ENCODE results near the gene PRRC2C. TPM values are rescaled to one million over a fixed set of nuclear protein-coding genes. Genes with fewer than 3 reads are reported as not detected.

PRRC2C gene
- total and polyA plus RNA-seq, 12 donors = 15.1 to 77.2 (median 58.1) TPM

DNA sequence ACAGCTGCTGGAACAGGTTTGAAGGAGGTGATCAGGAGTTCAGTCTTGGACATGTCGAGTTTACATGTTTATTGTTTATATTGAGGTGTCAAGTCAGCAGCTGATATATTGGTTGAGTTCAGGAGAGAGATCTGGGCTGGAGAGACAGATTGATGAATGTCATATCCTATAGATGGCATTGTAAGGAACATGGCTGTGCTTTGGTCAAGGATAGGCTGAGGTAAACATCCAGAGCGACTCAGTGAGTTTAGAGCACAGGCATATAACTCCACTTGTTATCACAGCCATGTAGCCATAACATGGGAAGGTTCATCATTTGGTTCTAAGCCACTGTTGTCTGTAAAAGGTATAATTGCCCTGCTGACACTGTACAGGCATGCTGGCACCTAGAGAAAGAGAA lies 131.3 kb downstream of the PRRC2C start:
- H3K27ac ChIP-seq = no peak overlapping the region
- TF ChIP-seq, protein P1, sequence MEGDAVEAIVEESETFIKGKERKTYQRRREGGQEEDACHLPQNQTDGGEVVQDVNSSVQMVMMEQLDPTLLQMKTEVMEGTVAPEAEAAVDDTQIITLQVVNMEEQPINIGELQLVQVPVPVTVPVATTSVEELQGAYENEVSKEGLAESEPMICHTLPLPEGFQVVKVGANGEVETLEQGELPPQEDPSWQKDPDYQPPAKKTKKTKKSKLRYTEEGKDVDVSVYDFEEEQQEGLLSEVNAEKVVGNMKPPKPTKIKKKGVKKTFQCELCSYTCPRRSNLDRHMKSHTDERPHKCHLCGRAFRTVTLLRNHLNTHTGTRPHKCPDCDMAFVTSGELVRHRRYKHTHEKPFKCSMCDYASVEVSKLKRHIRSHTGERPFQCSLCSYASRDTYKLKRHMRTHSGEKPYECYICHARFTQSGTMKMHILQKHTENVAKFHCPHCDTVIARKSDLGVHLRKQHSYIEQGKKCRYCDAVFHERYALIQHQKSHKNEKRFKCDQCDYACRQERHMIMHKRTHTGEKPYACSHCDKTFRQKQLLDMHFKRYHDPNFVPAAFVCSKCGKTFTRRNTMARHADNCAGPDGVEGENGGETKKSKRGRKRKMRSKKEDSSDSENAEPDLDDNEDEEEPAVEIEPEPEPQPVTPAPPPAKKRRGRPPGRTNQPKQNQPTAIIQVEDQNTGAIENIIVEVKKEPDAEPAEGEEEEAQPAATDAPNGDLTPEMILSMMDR (IDR thresholded peaks at IDR 0.05) = no peak
- H3K4me3 ChIP-seq = no peak overlapping the region
- no peaks in the 10 kb centered on the region for H3K4me1 ChIP-seq
- 82 to 88% methylated on average over 2 of the region's 2 CpGs for WGBS, 2 donors
- DNase-seq (no peak), ATAC-seq (no peak)
- H3K36me3 ChIP-seq = no peaks in the 10 kb centered on the region
- H3K27me3 ChIP-seq = no peaks in the 10 kb centered on the region
- H3K9me3 ChIP-seq = no peaks in the 10 kb centered on the region
- intact Hi-C loops (cut with DNase I) = no loop called here

DNA sequence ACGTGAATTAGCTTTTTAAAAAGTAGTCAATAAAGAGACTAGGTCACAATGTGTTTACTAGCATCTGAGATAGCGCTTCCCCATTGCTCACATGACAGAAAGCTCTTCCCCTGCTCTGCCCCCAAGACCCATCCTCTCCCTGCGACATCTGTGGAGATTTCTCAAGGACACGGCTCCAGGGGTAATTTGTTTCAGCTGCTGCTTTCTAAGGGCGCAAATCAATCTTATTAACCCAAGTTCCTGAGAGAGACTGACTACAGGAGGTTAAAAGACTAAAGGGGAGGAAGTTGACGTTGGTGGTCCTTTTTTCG lies 136.8 kb downstream of the PRRC2C start, which contains the start of gene MYOCOS:
MYOCOS (plus strand) TSS at position 92 of the 311 bp plus-strand sequence. CDS start 1,641 bp downstream, outside the sequence.
- Histone ChIP-seq H3K36me3 (no peaks in the 10 kb centered on the region), H3K4me3 (no peak within 1 kb of the TSS), H3K4me1 (no peaks in the 10 kb centered on the region), H3K9me3 (no peaks in the 10 kb centered on the region), H3K27me3 (no peaks in the 10 kb centered on the region), H3K27ac (no peak within 1 kb of the TSS)
- WGBS, 2 donors = 81 to 82% methylated on average over 7 of the region's 7 CpGs
- intact Hi-C loops (cut with DNase I) = no loop called here
- TF ChIP-seq, protein P1 (IDR thresholded peaks at IDR 0.05) = no peak
- no peak for DNase-seq
- ATAC-seq = no peak

DNA sequence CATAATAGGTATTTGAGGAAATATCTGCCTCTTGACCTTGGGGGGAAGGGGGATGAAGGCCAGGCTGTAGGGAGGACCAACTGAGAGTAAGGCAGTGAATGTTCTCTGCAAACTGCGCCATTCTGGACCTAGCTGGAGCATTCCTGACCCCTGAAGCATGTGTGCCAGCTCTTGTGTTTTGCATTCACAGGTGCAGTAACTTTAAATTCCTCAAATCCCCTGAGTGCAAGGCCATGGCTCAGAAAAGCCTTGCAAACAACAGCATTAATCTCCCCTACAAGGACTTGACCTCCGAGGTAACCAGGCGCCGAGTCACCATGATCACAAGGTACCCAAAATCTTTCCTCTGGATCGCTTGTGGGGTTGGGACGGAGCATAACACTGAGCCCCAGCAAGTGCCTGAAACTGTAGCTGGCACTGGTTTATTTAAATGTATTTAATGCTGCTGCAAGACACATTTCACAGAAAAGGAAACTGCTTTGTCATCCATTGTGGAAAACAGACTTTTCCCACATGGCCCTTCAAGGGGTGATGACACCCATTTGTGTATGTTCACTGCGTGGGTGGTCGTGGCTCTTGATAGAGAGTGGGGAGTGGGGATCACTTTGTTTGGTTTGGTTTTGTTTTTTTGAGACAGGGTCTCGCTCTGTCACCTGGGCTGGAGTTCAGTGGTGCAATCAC lies 138.5 kb downstream of the PRRC2C start:
- no peaks in the 10 kb centered on the region for H3K27me3 ChIP-seq
- H3K4me1 ChIP-seq = no peaks in the 10 kb centered on the region
- no peak overlapping the region for H3K4me3 ChIP-seq
- TF ChIP-seq, protein P1 (IDR thresholded peaks at IDR 0.05) = no peak
- no peaks in the 10 kb centered on the region for H3K36me3 ChIP-seq
- ATAC-seq (no peak), DNase-seq (no peak)
- WGBS, 2 donors = 77 to 79% methylated on average over 9 of the region's 9 CpGs
- H3K27ac ChIP-seq = no peak overlapping the region
- H3K9me3 ChIP-seq = no peaks in the 10 kb centered on the region
- intact Hi-C loops (cut with DNase I) = no loop called here

DNA sequence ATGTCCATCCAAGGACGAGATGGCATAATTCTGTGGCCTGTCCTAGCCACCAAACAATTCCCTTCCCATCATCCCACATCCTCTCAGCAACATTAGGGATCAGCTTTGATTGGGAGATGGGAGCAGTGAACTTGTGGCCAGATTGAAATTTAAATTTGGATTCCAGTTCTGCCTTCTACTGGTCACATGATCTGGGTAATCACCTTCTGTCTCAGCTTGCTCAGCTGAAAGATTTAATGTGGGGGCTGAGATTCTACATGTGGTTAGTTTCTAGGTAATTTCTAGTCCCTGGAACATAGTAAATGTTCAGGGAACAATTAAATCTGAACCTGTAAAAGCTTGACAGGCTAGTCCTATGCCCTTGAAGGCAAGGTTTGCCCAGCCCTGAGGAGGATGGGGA lies 139.9 kb downstream of the PRRC2C start:
- Histone ChIP-seq H3K27me3 (no peaks in the 10 kb centered on the region), H3K4me1 (no peaks in the 10 kb centered on the region), H3K9me3 (no peaks in the 10 kb centered on the region), H3K27ac (no peak overlapping the region), H3K4me3 (no peak overlapping the region), H3K36me3 (no peaks in the 10 kb centered on the region)
- ATAC-seq = no peak
- TF ChIP-seq, protein P1 (IDR thresholded peaks at IDR 0.05) = no peak
- 70 to 86% methylated on average over 1 of the region's 1 CpG for WGBS, 2 donors
- intact Hi-C loops (cut with DNase I) = no loop called here
- DNase-seq = no peak

All from heart right ventricle (tissue), 16 donors.